ENCODE measurements around the gene SRI.

DNA sequence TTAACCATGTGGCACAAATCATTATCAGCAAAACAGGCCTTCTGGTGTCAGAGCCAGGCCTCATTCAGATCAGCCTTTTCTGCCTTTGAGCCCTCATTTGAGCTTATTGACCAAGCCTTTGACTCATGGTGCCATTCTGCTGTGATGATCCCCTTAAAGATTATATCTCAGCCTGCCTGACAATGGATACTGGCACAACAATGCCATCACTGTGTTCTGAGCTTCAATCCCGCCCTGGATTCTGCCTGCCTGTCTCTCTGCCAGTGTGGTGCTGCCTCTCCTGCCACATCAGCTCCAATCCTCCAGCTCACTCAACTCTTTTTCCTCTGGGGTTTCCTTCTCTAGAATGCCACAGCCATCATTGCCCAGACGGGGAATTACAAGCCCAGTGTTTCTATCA lies 52.6 kb downstream of the SRI start:
- no peak for TF ChIP-seq POLR2A (IDR thresholded peaks at IDR 0.05; ENCODE audit: low read length)
- TF ChIP-seq GATA1 (IDR thresholded peaks at IDR 0.05; ENCODE audit: low read depth, low read length) = no peak

Data from erythroblast (primary cell).